ENCODE results near the gene ENDOV. TPM values are rescaled to one million over a fixed set of nuclear protein-coding genes. Genes with fewer than 3 reads are reported as not detected.

Gene ENDOV
- total RNA-seq, 1 donor from 2014 or later, result 28.1 TPM

DNA sequence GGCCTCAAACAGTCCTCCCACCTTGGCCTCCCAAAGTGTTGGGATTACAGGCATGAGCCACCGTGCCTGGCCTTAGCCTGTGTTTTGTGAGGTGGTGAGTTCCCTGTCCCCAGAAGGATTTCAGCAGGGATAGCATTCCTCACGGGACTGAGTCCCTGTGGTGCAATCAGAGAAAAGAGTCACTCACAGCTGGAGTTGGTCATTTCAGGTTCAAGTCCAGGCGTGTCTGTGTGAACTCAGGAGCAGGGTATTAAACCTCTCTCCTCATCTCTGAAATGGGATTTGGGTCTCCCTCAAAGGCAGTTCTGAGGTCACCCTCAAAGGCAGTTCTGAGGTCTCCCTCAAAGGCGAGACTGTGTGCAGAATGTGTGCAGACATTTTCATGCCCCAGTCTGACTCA is 32.8 kb downstream of the ENDOV start:
- H3K27me3 Mint-ChIP-seq, result peaks cover 4% of the 10 kb centered on the region
- H3K4me1 Mint-ChIP-seq, result no peaks in the 10 kb centered on the region
- no peak for DNase-seq
- TF ChIP-seq, protein P1, sequence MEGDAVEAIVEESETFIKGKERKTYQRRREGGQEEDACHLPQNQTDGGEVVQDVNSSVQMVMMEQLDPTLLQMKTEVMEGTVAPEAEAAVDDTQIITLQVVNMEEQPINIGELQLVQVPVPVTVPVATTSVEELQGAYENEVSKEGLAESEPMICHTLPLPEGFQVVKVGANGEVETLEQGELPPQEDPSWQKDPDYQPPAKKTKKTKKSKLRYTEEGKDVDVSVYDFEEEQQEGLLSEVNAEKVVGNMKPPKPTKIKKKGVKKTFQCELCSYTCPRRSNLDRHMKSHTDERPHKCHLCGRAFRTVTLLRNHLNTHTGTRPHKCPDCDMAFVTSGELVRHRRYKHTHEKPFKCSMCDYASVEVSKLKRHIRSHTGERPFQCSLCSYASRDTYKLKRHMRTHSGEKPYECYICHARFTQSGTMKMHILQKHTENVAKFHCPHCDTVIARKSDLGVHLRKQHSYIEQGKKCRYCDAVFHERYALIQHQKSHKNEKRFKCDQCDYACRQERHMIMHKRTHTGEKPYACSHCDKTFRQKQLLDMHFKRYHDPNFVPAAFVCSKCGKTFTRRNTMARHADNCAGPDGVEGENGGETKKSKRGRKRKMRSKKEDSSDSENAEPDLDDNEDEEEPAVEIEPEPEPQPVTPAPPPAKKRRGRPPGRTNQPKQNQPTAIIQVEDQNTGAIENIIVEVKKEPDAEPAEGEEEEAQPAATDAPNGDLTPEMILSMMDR (IDR thresholded peaks at IDR 0.05), result no peak
- ATAC-seq (ENCODE audit: low read depth), result no peak
- H3K9me3 Mint-ChIP-seq, result no peaks in the 10 kb centered on the region
- no peak overlapping the region for H3K4me3 Mint-ChIP-seq
- CTCF ChIA-PET, result no interaction called here
- intact Hi-C loops (cut with micrococcal nuclease), result no loop called here
- POLR2A ChIA-PET, result no interaction called here
- no peak overlapping the region for H3K27ac Mint-ChIP-seq
- H3K36me3 Mint-ChIP-seq (ENCODE audit: low read depth), result no peaks in the 10 kb centered on the region

GRCh38 chr17:80449194-80449929 is 34.4 kb downstream of the ENDOV start:
- ChIA-PET POLR2A (no interaction called here), CTCF (no interaction called here)
- no peak overlapping the region for H3K4me3 Mint-ChIP-seq
- peaks cover 3% of the 10 kb centered on the region for H3K36me3 Mint-ChIP-seq (ENCODE audit: low read depth)
- H3K4me1 Mint-ChIP-seq, result peaks cover 6% of the 10 kb centered on the region
- DNase-seq (no peak), ATAC-seq (ENCODE audit: low read depth) (no peak)
- intact Hi-C loops (cut with micrococcal nuclease), result no loop called here
- TF ChIP-seq, protein P1 (IDR thresholded peaks at IDR 0.05), result no peak
- no peaks in the 10 kb centered on the region for H3K9me3 Mint-ChIP-seq
- no peak overlapping the region for H3K27ac Mint-ChIP-seq
- no peaks in the 10 kb centered on the region for H3K27me3 Mint-ChIP-seq

DNA sequence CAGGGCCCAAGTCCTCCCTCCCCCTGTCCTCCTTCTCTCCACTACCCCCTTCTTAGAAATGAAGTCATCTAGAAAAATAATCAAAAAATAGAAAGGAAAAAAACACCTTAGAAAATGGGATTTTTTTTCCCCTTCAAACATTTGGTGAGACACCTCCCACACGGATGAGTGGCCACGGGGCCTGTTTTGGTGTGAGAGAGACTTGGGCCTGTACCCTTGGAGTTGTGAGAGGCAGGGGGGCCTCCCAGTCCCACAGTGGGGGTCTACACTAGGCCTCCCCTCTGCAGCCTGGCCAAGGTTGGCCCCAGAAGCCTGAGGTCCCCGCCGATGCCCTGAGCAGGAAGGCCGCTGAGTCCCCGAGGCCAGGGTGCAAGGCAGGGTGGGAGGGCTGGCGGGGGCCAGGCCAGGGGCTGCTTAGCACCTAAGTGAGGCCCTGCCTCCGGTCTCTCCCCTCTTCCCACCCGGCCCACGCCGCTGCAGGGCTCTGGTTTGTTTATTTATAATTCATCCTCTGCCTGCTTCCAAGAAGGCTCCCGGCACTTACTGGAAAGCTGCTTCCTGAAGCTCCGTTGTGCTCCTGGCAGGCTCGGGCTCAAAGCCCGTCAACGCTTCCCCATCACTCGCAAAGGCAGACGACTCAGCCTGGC is 35.1 kb downstream of the ENDOV start:
- CTCF ChIA-PET, result no interaction called here
- Mint-ChIP-seq H3K27ac (peak overlapping the region; percentile 31), H3K4me1 (peaks cover 7% of the 10 kb centered on the region), H3K36me3 (ENCODE audit: low read depth) (peaks cover 4% of the 10 kb centered on the region), H3K4me3 (no peak overlapping the region), H3K27me3 (no peaks in the 10 kb centered on the region), H3K9me3 (no peaks in the 10 kb centered on the region)
- TF ChIP-seq, protein P1 (IDR thresholded peaks at IDR 0.05), result no peak
- ATAC-seq (ENCODE audit: low read depth), result no peak
- no peak for DNase-seq
- intact Hi-C loops (cut with micrococcal nuclease), result no loop called here
- POLR2A ChIA-PET, result no interaction called here

DNA sequence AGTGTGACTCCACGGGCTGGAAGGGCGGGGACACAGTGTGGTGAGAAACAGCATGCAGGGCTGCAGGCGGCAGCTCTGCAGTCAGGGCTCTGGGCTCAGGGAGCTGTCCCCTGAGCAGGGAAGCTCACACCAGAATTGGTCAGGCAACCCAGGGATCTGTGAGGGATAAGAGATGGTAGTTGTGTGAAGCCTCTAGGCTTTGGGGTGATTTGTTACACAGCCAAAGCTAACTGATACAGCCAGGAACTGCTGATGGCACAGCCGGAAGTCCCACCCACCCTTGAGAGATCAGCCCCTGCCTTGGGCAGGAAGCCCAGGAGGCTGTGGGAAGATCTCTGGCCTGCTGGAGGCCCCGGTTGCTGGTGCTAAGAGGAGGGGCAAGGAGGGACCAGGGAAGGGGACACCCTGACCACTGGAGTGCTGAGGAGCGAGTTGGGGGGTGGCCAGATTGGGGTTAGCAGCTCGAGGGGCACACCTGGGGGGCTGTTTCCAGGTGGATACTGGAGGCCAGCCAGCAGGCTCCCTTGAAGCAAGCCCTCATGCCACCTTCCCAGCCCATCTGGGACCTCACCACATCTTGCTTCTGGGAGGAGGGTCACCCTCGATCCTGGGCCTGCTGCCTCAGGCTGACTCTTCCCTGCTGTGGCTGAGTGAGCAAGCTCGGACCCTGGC is 36.3 kb downstream of the ENDOV start:
- DNase-seq, result no peak
- Mint-ChIP-seq H3K9me3 (no peaks in the 10 kb centered on the region), H3K27me3 (no peaks in the 10 kb centered on the region), H3K36me3 (ENCODE audit: low read depth) (peaks cover 6% of the 10 kb centered on the region), H3K27ac (no peak overlapping the region), H3K4me1 (peaks cover 15% of the 10 kb centered on the region), H3K4me3 (no peak overlapping the region)
- TF ChIP-seq, protein P1 (IDR thresholded peaks at IDR 0.05), result no peak
- ATAC-seq (ENCODE audit: low read depth), result no peak
- POLR2A ChIA-PET, result no interaction called here
- CTCF ChIA-PET, result no interaction called here
- intact Hi-C loops (cut with micrococcal nuclease), result no loop called here

All from activated B cell treated with CpG ODN at 0.5 μM for 24 hours (primary cell).